Astrocyte of the cerebellum (primary cell): ENCODE results near the gene CELF6.

Experiments used
- DNase-seq: peaks from one replicate; pipeline ENCODE4 v3.0.0-alpha.2; 2011; ENCODE audit warnings: low read depth
- H3K4me3 ChIP-seq: 2 replicates; pipeline ENCODE4 v1.5.1; 2011; ENCODE audit warnings: mild to moderate bottlenecking, low read depth, low read length, moderate library complexity
- CTCF ChIP-seq: IDR thresholded peaks from 2 replicates; pipeline ENCODE4 v1.5.1; 2012; ENCODE audit warnings: low read length, low read depth, moderate library complexity, mild to moderate bottlenecking; ENCODE audit errors: missing control alignments
- in situ Hi-C: cut with HindIII; loops from 2 replicates; pipeline ENCODE4 v1.10.0; 2017; ENCODE audit warnings: low sequenced_read_pairs

CELF6 gene

GRCh38 chr15:72271221-72271620 lies 48.7 kb downstream of the CELF6 start:
- in situ Hi-C loops = loop anchor here (5.0 to 10.0 kb wide), 2 partner anchors 79 to 224 kb away; no protein-coding TSS in a partner anchor
- peak overlapping the region; percentile 84 for H3K4me3 ChIP-seq
- no peak for DNase-seq

GRCh38 chr15:72269739-72270138 lies 50.2 kb downstream of the CELF6 start:
- H3K4me3 ChIP-seq = no peak overlapping the region
- TF ChIP-seq CTCF = no peak
- in situ Hi-C loops = loop anchor here (5.0 to 10.0 kb wide), 2 partner anchors 77 to 225 kb away; no protein-coding TSS in a partner anchor
- no peak for DNase-seq

More at GRCh38 chr15:72271221-72271620, 48.7 kb downstream of the CELF6 start:
- no peak for TF ChIP-seq CTCF

GRCh38 chr15:72265031-72265430 lies 54.9 kb downstream of the CELF6 start:
- no peak overlapping the region for H3K4me3 ChIP-seq
- in situ Hi-C loops = no loop called here
- no peak for TF ChIP-seq CTCF
- DNase-seq = no peak

- no peak overlapping the region for H3K4me3 ChIP-seq
- TF ChIP-seq CTCF = no peak
- in situ Hi-C loops = no loop called here
- DNase-seq = no peak
These were observed 67.2 kb downstream of the CELF6 start for GRCh38 chr15:72252663-72253299.

GRCh38 chr15:72249142-72249810 lies 70.7 kb downstream of the CELF6 start:
- TF ChIP-seq CTCF = no peak
- in situ Hi-C loops = no loop called here
- H3K4me3 ChIP-seq = no peak overlapping the region
- DNase-seq = no peak

- DNase-seq = no peak
- in situ Hi-C loops = no loop called here
- no peak for TF ChIP-seq CTCF
- no peak overlapping the region for H3K4me3 ChIP-seq
These were observed 71.4 kb downstream of the CELF6 start for GRCh38 chr15:72248514-72248913.
